Nephron progenitor cell (in vitro differentiated cells): ENCODE data around the gene PRKCA.

Source experiments
- DNase-seq: peaks from one replicate; pipeline ENCODE4 v3.0.0; 2021
- H3K27ac Mint-ChIP-seq: 2 replicates; pipeline ENCODE4 v1.8.0; 2021; ENCODE audit warnings: mild to moderate bottlenecking, moderate library complexity, mixed read lengths
- H3K27me3 Mint-ChIP-seq: 2 replicates; pipeline ENCODE4 v1.8.0; 2021; ENCODE audit warnings: mild to moderate bottlenecking, low read depth, mixed read lengths; ENCODE audit not compliant: poor library complexity
- H3K36me3 Mint-ChIP-seq: 2 replicates; pipeline ENCODE4 v1.8.0; 2021; ENCODE audit warnings: low read depth, mixed read lengths
- H3K4me1 Mint-ChIP-seq: 2 replicates; pipeline ENCODE4 v1.8.0; 2021; ENCODE audit warnings: mixed read lengths
- H3K4me3 Mint-ChIP-seq: 2 replicates; pipeline ENCODE4 v1.8.0; 2021; ENCODE audit warnings: mild to moderate bottlenecking, moderate library complexity, mixed read lengths
- H3K9me3 Mint-ChIP-seq: 2 replicates; pipeline ENCODE4 v1.8.0; 2021; ENCODE audit warnings: mild to moderate bottlenecking, moderate library complexity, mixed read lengths
- TF ChIP-seq, protein P1 (sequence below): fragments of 200-600 bp; sonication (generic); IDR thresholded peaks from 2 replicates; pipeline ENCODE4 v1.5.0; 2021; ENCODE audit warnings: antibody characterized with exemption

PRKCA gene

DNA sequence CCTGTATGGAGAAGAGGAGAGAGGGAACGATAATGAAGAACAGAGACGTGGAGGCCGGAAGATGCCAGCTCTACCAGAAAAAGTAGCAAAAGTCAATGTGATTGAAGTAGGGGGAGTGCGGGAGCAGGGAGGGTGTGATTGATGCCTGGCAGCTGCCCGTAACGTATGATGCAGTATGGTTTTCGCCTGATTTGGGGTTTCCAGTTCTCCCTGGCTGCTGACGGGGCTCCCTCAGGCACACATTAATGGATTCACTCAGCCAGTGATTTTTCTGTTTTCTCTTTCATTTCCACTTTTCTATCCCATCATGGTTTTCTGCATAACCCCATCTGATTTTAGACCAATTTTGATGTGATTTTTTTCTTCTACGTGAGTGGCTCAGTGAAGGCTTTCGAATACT, 62.1 kb downstream of the PRKCA start:
- no peak overlapping the region for H3K27ac Mint-ChIP-seq
- H3K36me3 Mint-ChIP-seq = no peaks in the 10 kb centered on the region
- no peaks in the 10 kb centered on the region for H3K9me3 Mint-ChIP-seq
- no peaks in the 10 kb centered on the region for H3K27me3 Mint-ChIP-seq
- TF ChIP-seq, protein P1, sequence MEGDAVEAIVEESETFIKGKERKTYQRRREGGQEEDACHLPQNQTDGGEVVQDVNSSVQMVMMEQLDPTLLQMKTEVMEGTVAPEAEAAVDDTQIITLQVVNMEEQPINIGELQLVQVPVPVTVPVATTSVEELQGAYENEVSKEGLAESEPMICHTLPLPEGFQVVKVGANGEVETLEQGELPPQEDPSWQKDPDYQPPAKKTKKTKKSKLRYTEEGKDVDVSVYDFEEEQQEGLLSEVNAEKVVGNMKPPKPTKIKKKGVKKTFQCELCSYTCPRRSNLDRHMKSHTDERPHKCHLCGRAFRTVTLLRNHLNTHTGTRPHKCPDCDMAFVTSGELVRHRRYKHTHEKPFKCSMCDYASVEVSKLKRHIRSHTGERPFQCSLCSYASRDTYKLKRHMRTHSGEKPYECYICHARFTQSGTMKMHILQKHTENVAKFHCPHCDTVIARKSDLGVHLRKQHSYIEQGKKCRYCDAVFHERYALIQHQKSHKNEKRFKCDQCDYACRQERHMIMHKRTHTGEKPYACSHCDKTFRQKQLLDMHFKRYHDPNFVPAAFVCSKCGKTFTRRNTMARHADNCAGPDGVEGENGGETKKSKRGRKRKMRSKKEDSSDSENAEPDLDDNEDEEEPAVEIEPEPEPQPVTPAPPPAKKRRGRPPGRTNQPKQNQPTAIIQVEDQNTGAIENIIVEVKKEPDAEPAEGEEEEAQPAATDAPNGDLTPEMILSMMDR = no peak
- peaks cover 21% of the 10 kb centered on the region for H3K4me1 Mint-ChIP-seq
- no peak overlapping the region for H3K4me3 Mint-ChIP-seq
- no peak for DNase-seq

DNA sequence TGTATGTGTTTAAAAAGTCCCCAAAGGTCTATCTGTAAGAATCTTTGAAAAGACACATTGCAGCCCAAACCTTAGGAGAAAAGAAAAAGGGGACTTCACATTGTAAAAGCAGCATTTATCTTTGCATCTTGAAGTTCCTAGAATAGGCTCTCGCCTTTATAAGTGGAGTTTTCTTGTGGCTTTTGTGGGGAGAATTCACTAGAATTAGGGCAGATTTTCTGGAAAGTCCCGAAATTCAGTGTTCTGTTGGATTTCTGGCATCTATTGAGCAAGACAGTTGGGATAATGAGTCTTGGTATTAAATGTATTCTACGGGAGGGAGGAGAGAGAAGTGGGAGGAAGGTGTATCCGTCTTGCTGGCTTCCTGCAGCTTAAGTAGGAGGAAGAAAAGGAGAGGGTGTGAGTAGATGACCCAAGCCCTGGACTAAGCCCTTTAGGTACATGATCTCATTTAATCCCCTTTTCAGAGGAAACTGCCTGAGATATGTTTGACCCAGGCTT, 62.6 kb downstream of the PRKCA start:
- H3K36me3 Mint-ChIP-seq = no peaks in the 10 kb centered on the region
- H3K4me1 Mint-ChIP-seq = peaks cover 21% of the 10 kb centered on the region
- DNase-seq = no peak
- no peaks in the 10 kb centered on the region for H3K27me3 Mint-ChIP-seq
- peak overlapping the region; percentile 0 for H3K27ac Mint-ChIP-seq
- H3K4me3 Mint-ChIP-seq = no peak overlapping the region
- TF ChIP-seq, protein P1 = no peak
- H3K9me3 Mint-ChIP-seq = no peaks in the 10 kb centered on the region

DNA sequence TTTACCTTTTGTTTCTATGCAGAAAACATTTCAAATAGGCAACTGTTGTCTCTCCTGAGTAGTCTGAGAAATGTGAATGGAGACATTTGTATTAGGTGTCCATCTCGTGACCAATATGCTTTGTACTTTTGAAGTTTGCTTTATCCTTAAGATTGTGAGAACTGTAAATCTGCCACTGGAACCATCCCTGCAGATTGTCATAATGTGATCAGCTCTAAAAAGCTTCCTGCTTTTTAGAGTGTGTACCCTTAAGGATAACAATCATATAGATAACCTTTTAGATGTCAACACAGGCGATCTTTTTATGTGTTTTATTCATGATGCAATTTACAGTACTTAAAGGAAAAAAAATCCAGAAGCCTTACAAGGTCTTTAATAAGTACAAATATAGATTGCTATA, 63.5 kb downstream of the PRKCA start:
- H3K4me1 Mint-ChIP-seq = peaks cover 16% of the 10 kb centered on the region
- no peak overlapping the region for H3K27ac Mint-ChIP-seq
- no peak for DNase-seq
- no peaks in the 10 kb centered on the region for H3K27me3 Mint-ChIP-seq
- H3K36me3 Mint-ChIP-seq = no peaks in the 10 kb centered on the region
- no peaks in the 10 kb centered on the region for H3K9me3 Mint-ChIP-seq
- TF ChIP-seq, protein P1 = no peak
- no peak overlapping the region for H3K4me3 Mint-ChIP-seq

DNA sequence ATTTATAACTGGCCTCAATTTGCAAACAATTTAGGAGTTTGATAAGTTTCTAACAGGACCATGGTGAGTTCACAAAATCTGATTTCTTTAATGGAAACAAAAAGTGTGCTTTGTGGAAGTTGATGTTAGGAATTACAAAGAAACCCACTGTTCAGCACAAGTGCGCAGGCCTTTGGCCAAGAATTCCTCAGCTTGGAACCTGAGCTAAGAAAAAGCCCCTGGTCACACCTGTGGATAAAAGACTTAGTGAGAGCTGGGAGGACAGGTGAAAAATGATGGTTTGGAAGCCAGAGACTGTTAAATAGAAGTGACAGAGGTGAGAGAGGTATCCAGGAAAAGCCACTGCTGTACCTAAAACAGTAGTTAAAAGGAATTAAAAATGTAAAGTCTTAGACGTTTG, 64.7 kb downstream of the PRKCA start:
- no peaks in the 10 kb centered on the region for H3K9me3 Mint-ChIP-seq
- no peak overlapping the region for H3K27ac Mint-ChIP-seq
- H3K4me3 Mint-ChIP-seq = no peak overlapping the region
- no peaks in the 10 kb centered on the region for H3K36me3 Mint-ChIP-seq
- TF ChIP-seq, protein P1 = no peak
- no peak for DNase-seq
- no peaks in the 10 kb centered on the region for H3K27me3 Mint-ChIP-seq
- H3K4me1 Mint-ChIP-seq = peaks cover 14% of the 10 kb centered on the region

DNA sequence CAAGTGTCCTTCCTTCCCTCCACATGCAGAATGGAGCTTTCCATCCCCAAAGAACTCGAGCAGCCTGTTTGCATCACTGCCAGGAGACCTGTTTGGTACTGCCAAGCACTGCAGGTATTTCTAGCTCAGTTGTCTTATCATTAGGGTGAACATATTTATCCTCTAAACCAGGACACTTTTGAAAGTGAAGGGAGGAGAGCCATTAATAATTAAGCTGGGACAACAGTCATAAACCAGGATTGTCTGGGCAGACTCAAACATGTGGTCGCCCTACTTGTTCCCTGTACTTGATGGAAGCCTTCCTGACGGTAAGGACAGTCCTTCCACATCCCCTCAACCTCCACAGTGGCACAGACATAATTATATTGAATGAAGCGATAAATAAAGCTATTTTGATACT, 67.4 kb downstream of the PRKCA start:
- H3K27ac Mint-ChIP-seq = no peak overlapping the region
- H3K9me3 Mint-ChIP-seq = no peaks in the 10 kb centered on the region
- H3K36me3 Mint-ChIP-seq = no peaks in the 10 kb centered on the region
- TF ChIP-seq, protein P1 = no peak
- no peaks in the 10 kb centered on the region for H3K27me3 Mint-ChIP-seq
- H3K4me3 Mint-ChIP-seq = no peak overlapping the region
- peaks cover 23% of the 10 kb centered on the region for H3K4me1 Mint-ChIP-seq
- DNase-seq = no peak

DNA sequence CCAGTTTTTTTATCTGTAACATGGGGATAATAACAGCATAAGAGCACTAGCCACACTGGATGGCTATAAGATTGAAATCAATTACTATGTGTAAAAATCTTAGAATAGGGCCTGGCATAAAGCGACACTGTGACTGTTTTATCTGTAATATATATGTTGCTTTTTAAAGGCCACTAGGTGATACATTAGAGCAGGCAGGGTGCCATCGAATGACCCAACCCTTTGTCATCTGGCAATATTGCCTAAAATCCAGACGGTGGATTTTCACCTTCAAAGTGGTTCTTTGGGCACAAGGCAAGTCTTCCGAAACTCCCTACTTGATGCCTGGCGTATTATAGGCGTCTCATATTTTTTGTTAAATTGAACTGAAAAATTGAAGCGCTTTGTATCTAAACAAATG, 69.1 kb downstream of the PRKCA start:
- no peaks in the 10 kb centered on the region for H3K36me3 Mint-ChIP-seq
- peaks cover 30% of the 10 kb centered on the region for H3K4me1 Mint-ChIP-seq
- no peak overlapping the region for H3K27ac Mint-ChIP-seq
- no peak for DNase-seq
- H3K9me3 Mint-ChIP-seq = no peaks in the 10 kb centered on the region
- TF ChIP-seq, protein P1 = no peak
- H3K27me3 Mint-ChIP-seq = no peaks in the 10 kb centered on the region
- no peak overlapping the region for H3K4me3 Mint-ChIP-seq
